Dermis microvascular lymphatic vessel endothelial cell (primary cell): Measurements from ENCODE around the gene SDR9C7. TPM values are rescaled to one million over a fixed set of nuclear protein-coding genes. Genes with fewer than 3 reads are reported as not detected.
"Not testable (repeated sequence)": the region's sequence is repeated elsewhere in the genome, so short reads cannot be mapped to it uniquely, and the experiment has no call there.

Source experiments
- DNase-seq, 2 donors: peaks; one replicate each; pipeline versions ENCODE4 v3.0.0 to v3.0.0-alpha.2; 2010; ENCODE audit warnings: low read depth in 2 of 2
- total RNA-seq: library from RNA; depleted of rRNA; stranded (reverse); fragments of >200 nt; gene quantifications from 2 replicates; pipeline ENCODE4 v1.2.1, GENCODE V29; 2014

The SDR9C7 gene
- total RNA-seq, 1 donor from 2014 or later = not detected

DNA sequence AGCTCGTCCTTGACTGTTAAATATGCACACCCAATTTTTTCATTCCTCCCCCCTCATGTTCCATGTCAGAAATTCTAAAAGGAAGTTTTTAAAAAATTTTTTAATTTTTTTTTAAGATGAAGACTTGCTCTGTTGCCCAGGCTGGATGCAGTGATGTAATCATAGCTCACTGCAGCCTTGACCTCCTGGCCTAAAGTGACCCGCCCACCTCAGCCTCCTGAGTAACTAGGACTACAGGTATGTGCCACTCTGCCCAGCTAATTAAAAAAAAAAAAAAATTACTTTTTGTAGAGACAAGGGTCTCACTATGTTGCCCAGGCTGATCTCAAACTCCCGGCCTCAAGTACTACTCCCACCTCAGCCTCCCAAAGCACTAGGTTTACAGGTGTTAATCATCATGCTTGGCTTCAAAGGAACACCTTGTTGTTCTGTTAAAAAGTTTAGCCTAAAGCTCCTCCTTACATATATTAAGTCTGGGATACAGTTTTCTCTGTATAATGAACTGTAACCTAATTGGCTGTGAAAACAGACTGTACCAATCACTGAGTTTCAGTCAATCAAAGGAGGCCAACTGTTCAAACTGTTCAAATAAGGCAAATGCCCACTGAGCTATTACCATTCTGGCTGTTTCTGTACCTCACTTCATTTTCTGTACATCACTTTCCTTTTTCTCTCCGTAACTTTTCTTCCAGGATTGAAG is 17.8 kb downstream of the SDR9C7 start:
- DNase-seq = no peak

DNA sequence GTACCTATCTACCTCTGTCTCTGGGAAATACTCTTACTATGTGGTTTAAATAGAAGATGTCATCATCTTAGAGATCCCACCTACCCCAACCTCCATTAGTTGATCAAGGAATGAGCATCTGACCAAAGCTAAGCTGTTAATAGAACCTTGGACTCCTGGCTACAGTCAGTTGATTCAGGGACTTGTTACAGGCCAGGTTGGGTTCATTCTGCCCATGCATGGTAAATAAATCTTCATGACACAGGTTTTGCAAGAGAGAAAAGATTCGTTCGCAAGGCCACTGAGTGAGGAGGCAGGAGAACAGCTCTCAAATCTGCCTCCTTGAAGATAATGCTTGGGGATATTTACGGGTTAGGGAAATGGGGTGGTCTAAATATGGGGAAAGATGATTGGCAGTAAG is 19.5 kb downstream of the SDR9C7 start:
- DNase-seq = no peak

DNA sequence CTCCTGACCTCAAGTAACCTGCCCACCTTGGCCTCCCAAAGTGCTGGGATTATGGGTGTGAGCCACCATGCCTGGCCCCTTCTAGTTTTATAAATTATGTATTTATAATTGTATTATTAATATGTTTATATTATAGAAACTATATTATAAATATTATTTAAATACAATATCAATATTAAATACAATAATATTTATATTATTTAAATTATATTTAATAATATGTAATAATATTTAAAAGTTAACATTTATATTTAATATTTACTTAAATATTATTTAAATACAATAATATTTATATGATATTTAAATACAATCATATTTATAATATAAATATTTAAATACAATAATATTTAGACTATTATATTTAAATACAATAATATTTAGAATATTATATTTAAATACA is 20.0 kb downstream of the SDR9C7 start:
- DNase-seq = no peak

DNA sequence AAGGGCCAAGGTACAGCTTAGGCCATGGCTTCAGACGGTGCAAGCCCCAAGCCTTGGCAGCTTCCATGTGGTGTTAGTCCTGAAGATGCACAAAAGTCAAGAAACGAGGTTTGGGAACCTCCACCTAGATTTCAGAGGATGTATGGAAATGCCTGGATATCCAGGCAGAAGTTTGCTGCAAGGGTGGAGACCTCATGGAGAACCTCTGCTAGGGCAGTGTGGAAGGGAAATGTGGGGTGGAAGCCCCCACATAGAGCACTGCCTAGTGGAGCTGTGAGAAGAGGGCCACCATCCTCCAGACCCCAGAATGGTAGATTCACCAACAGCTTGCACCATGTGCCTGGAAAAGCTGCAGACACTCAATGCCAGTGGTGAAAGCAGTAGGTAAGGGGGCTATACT is 24.8 kb downstream of the SDR9C7 start:
- not testable (repeated sequence) for DNase-seq

DNA sequence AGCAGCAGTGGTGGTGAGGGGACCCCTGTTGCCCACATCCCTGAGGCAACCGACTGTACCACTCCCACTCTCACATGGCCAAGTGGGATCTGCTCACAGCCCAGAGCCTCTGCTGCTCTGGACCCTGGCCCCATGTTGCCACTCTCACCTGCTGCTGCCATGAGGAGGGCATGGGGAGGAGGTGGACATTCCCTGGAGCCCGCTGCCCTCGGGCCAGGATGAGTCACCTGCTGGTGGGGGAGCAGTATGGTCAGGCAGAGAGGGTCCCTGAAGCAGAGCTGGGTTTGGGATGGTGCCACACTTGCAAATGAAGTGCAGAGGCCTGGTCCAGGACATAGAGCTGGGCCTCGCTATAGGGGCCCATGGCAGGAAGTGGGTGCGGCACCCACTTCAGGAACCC is 26.1 kb downstream of the SDR9C7 start:
- no peak for DNase-seq

DNA sequence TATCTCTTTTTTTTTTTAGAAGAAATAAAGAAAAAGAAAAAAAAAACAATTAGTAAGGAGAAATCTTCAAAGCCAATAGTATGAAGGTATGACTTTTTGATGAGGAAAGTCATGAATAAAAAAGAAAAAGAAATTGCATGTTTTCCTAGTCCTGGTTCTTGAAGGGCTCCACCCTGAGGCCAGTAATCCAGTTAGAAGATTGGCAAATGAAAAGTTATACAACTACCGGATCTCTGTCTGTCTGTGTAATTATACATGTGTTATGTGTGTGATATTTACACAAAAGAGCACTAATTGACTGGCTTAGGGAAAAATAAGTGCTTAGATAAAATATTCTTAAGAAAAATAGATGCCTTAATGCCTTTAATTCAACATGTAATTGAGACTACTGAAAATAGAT is 28.4 kb downstream of the SDR9C7 start:
- no peak for DNase-seq

DNA sequence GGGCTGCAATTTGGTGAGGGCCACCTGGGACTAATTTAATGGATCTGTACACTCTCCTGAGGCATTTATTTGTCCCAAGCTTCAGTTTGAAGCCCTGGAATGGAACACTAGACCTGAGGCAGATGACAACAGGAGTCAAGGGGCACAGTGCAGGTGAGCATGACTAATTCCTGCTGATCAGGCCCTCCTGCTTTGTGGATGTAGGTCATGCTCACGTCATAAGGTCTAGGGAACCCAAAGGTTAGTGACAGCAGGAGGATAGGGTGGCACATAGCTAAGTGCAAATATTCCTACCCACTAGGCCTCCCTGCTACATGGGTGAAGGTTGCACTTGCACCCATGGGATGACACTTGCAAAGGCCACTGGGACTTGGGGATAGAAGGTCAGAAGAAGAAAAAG is 30.8 kb downstream of the SDR9C7 start:
- DNase-seq = no peak

DNA sequence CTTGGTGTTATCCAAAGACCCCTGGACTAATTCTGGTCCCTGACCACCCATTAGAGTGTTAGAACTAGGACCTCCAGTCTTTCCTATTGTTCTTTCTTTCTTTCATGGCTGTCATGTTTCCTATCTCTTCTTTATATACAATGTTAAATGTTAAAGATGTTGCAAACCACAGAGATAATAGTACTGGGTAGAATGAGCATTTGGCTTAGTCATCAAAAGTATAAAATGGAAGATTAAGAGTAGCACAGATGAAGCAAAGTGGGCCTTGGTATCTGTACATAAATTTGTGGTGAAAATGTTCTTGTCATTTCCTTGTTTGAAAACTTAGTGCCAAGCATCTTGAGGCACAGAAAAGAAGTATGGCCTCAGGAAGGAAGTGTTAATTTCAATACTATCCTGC is 32.9 kb downstream of the SDR9C7 start:
- DNase-seq = not testable (repeated sequence)

DNA sequence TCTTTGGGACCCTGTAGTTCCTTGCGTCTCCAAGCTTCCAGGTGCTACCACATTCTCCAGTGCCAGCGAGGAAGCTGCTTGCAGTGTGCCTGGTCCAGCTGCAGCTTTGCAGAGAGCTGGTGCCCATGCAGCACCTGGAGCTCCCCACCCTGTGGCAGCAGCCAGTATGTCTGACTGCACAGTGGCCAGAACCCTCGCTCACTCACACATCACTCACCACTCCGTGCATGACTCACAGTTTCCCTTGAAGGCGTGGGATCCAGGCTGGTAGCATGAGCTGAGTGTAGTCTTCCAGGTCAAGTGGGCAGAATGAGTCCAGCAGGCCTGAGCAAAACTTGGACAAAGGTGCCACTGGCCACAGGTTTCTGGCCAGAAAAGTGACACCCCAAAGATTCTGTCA is 33.6 kb downstream of the SDR9C7 start:
- peak in 1 of 2 donors; percentile 46 for DNase-seq

DNA sequence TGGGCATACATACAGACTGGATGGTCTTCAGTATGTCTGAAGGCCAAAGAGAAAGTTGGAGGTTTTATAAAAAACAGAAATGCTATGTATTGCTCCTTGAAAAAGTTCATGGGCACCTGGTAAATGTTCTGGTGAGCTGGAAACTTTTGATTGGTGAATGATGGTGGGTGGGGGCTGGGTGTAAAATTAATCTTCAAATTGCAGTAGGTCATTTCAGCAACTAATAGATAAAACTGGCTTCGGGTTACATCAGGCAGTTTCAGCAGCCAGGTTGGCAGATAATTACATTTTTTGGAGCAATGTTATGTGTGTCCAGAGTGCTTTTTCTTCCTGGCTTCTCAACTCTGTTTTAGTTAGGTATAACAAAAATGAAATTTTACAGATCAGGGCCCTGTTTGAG is 35.3 kb downstream of the SDR9C7 start:
- DNase-seq = no peak

DNA sequence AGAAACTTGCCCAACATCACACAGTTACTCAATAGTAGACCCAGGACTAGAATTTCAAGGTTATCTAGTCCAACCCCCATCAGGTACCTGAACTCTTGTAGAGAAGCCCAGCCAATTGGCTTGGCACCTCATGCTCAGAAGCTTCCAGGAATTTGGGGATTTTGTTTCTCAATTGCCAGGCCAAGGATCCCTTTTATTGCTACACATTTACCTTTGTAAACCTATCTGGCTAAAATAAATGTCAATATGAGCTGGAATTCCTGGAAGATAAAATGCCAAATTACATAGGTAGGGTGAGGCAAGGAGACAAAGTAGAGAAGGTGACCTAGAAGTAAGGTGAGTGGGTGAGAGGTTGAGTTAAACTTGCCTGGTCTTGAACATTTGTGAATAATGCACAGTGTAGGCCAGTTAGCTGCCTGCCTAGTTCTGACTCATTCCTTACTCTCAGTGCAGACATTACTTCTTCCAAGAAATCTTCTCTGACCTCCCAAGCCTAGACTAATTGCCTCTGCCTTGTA is 36.3 kb downstream of the SDR9C7 start:
- DNase-seq = no peak

DNA sequence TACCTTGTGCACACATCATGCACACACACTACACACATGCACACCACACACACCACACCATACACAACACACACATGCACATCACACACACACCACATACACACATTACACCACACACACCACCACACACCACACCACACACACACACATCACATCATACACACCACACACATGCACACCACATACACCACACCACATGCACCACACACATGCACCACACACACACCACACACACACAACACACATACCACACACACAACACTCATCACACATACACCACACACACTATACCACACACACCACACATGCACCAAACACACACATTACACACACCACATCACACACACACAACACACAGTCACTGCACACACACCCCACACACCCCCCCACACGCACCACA is 38.1 kb downstream of the SDR9C7 start:
- no peak for DNase-seq

DNA sequence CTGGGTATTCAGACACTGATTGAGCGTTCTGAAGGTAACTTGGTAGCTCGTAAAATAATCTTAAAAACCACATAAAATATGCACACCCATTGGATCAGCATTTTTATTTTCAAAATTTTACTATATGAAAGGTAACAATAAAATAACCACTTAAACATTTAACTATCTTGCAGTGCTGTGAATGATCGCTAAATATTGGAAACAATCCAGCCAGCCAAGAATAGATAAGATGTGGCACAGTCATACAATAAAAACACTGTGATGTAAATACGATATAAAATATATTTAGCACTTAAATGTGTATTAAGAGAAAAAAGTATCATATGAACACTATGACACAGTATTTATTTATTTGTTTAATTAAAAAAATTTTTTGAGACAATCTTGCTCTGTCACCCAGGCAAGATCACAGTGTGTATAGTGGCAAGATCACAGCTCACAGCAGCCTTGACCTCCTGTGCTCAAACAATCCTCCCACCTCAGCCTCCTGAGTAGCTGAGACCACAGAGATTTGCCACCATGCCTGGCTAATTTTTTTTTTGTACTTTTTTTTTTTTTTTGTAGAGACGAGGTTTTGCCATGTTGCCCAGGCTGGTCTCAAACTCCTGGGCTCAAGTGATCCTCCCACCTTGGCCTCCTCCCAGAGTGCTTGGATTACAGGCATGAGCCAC is 39.4 kb downstream of the SDR9C7 start:
- no peak for DNase-seq

DNA sequence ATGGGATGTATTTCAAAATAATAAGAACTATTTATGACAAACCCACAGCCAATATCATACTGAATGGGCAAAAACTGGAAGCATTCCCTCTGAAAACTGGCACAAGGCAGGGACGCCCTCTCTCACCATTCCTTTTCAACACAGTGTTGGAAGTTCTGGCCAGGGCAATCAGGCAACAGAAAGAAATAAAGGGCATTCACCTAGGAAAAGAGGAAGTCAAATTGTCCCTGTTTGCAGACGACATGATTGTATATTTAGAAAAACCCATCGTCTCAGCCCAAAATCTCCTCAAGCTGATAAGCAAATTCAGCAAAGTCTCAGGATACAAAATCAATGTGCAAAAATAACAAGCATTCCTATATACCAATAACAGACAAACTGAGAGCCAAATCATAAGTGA is 42.3 kb downstream of the SDR9C7 start:
- DNase-seq = not testable (repeated sequence)

DNA sequence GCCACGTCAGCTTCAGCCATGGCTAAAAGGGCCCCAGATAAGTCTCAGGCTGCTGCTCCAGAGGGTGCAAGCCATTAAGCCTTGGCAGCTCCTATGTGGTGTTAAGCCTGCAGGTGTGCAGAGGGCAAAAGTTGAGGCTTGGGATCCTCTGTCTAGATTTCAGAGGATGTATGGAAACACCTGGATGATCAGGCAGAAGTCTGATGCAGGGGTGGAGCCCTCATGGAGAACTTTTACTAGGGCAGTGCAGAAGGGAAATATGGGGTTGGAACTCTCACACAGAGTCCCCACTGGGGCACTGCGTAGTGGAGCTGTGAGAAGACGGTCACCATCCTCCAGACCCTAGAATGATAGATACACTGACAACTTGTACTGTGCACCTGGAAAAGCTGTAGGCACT is 47.9 kb downstream of the SDR9C7 start:
- DNase-seq = no peak

DNA sequence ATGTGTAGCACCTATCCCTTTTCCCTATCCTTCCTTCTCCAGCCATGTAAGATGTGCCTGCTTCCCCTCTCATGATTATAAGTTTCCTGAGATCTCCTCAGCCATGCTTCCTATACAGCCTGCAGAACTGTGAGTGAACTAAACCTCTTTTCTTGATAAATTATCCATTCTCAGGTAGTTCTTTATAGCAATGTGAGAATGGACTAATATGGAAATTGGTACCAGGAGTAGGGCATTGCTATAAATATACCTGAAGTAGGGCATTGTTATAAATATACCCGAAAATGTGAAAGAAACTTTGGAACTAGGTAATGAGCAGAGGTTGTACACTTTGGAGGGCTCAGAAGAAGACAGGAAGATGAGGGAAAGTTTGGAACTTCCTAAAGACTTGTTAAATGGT is 48.9 kb downstream of the SDR9C7 start:
- DNase-seq = no peak

DNA sequence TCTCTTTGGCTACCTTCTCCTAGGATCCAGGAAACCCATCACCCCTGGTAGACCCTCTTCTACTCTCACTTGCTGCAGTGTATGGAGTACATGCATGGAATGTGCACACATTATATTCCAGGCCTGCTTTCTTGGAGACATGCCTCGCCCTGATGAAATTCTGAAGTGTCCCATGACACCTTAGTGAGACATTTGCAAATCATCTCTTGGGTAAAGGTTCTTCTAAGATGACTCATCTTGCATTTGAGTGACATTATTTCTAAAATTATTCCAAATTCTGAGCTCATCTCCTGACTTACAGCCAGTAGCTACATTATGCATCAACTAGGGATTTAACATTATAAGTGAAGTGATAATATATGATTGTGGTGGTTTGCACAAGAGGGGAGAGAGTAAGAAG is 49.8 kb downstream of the SDR9C7 start:
- DNase-seq = no peak

DNA sequence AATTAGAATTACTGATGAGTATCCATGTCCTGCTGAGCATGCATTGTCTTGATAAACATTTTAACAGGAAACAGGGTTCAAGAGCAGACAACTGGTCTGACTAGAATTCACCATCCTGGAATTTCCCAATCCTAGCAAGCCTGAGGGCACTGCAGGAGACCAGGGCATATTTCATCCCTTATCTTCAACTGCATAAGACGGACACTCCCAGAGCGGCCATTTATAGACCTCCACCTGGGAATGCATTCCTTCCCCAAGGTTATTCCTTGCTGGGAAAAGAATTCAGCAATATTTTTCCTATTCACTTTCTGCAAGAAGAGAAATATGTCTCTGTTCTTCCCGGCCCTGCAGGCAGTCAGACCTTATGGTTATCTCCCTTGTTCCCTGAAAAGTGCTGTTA is 51.8 kb downstream of the SDR9C7 start:
- not testable (repeated sequence) for DNase-seq

DNA sequence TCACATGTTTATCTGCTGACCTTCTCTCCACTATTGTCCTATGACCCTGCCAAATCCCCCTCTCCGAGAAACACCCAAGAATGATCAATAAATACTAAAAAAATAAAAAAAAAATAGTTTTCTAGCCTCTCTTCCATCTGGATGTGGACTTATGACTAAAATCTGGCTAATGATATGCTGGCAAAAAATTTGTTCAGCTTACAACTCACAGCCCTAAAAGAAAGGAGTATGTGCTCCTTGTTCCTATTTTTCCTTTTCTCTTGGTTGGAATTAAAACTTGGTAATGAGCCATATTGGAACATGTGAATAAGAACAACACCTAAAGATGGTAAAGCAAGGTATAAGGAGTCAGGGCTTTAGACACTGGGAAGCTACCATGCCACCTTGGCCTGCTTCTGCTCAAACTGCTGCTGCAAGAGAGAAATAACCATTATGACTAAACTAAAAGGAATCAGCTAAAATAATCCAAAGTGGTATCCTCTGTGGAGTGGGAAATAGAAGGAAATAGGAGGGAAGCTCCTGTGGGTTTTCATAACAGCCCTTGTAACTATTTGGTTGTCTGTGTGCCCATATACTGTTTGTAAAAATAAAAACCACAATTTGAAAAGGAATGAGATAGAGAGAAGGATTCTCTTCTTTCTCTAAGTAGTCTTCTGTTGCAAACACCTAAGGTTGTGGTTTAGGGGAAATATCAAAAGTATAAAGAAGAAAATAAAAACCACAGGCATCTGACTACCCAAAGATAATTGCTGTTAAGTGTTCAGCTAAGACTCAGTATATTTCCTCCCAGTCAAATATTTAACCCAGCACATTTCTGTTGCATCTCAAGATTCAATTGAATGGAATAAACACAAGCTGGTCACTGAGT is 53.8 kb downstream of the SDR9C7 start:
- no peak for DNase-seq

DNA sequence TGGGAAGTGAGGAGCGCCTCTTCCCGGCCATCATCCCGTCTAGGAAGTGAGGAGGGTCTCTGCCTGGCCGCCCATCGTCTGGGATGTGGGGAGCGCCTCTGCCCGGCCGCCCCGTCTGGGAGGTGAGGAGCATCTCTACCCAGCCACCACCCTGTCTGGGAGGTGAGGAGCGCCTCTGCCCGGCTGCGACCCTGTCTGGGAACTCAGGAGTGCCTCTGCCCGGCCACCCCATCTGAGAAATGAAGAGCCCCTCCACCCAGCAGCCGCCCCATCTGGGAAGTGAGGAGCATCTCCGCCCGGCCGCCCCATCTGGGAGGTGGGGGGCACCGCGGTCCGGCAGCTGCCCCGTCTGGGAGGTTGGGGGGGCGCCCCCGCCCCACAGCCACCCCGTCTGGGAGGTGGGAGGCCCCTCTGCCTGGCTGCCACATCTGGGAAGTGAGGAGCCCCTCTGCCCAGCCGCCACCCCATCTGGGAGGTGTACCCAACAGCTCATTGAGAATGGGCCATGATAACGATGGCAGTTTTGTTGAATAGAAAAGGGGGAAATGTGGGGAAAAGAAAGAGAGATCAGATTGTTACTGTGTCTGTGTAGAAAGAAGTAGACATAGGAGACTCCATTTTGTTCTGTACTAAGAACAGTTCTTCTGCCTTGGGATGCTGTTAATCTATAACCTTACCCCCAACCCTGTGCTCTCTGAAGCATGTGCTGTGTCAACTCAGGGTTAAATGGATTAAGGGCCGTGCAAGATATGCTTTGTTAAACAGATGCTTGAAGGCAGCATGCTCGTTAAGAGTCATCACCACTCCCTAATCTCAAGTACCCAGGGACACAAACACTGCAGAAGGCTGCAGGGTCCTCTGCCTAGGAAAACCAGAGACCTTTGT is 54.7 kb downstream of the SDR9C7 start:
- not testable (repeated sequence) for DNase-seq

DNA sequence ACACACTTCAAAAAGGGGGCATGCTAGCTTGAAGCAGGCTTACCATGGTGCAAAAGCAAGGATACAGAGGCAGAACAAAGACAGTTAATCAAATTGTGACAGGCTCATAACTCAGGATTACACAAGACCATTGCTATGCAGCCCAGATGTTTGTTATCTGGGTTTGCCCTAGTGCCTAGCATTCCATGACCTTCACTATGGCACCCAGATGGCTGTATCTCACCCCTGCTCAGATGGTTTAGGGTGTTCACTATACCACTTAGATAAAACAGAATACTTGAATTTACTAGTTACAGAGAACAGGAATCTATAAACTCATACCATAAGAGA is 56.2 kb downstream of the SDR9C7 start:
- no peak for DNase-seq
